K562 treated with DMSO at 1 percent for 48 hours (cell line): ENCODE measurements around the gene LCA5. TPM values are rescaled to one million over a fixed set of nuclear protein-coding genes. Genes with fewer than 3 reads are reported as not detected.

Source experiments
- total RNA-seq: library from RNA; unstranded; fragments of 300-600 nt; gene quantifications from 2 replicates; pipeline ENCODE4 v1.2.3, GENCODE V29; 2022; ENCODE audit warnings: low replicate concordance; ENCODE audit errors: extremely low read depth

Gene LCA5
- not detected in 2 replicates for total RNA-seq

GRCh38 chr6:79536954-79537747, at the start of gene LCA5:
Gene LCA5, minus strand, starts transcription at chr6:79537430. Its CDS starts 18,536 bp downstream, at chr6:79518894.

Other genes with a start within 250 kb of the LCA5 start
- gene SH3BGRL2, start 93.9 kb upstream of the LCA5 start, total RNA-seq, result not detected in 2 replicates